Trophoblast cell (in vitro differentiated cells and primary cell): Measurements from ENCODE around the gene PMP22.

ENCODE experiments used
- DNase-seq, 2 donors: peaks; one replicate each; pipeline ENCODE4 v3.0.0-alpha.2; 2016
- H2AFZ ChIP-seq: 2 replicates; pipeline ENCODE4 v1.6.1; 2013; ENCODE audit warnings: low read length, moderate library complexity, mild to moderate bottlenecking; ENCODE audit not compliant: insufficient read depth, poor library complexity
- H2AK5ac ChIP-seq: 2 replicates; pipeline ENCODE4 v1.6.1; 2013; ENCODE audit warnings: mild to moderate bottlenecking, low read length
- H2BK120ac ChIP-seq: 2 replicates; pipeline ENCODE4 v1.6.1; 2013; ENCODE audit warnings: low read length, mild to moderate bottlenecking, moderate library complexity; ENCODE audit not compliant: insufficient read depth, poor library complexity
- H2BK12ac ChIP-seq: 2 replicates; pipeline ENCODE4 v1.6.1; 2013; ENCODE audit warnings: mild to moderate bottlenecking, low read length, moderate library complexity
- H2BK5ac ChIP-seq: 2 replicates; pipeline ENCODE4 v1.6.1; 2013; ENCODE audit warnings: low read length, low read depth, moderate library complexity, mild to moderate bottlenecking; ENCODE audit not compliant: poor library complexity
- H3K14ac ChIP-seq: 2 replicates; pipeline ENCODE4 v1.6.1; 2013; ENCODE audit warnings: mild to moderate bottlenecking, low read length
- H3K18ac ChIP-seq: 2 replicates; pipeline ENCODE4 v1.6.1; 2013; ENCODE audit warnings: mild to moderate bottlenecking, low read length
- H3K23ac ChIP-seq: 2 replicates; pipeline ENCODE4 v1.6.1; 2013; ENCODE audit warnings: low read length
- H3K27ac ChIP-seq: 2 replicates; pipeline ENCODE4 v1.5.1; 2013; ENCODE audit warnings: low read depth, mild to moderate bottlenecking, inconsistent platforms, low read length, moderate library complexity
- H3K27me3 ChIP-seq: 2 replicates; pipeline ENCODE4 v1.6.1; 2013; ENCODE audit warnings: inconsistent platforms, mild to moderate bottlenecking, low read length, moderate library complexity; ENCODE audit not compliant: insufficient read depth
- H3K36me3 ChIP-seq, 2 experiments: 1 replicate in 1 of 2; 2 replicates in 1 of 2; pipeline ENCODE4 v1.6.1; 2013; ENCODE audit warnings: low read length in 2 of 2, mild to moderate bottlenecking in 2 of 2, moderate library complexity in 1 of 2; ENCODE audit not compliant: insufficient read depth in 2 of 2, control insufficient read depth in 1 of 2
- H3K4ac ChIP-seq: 2 replicates; pipeline ENCODE4 v1.6.1; 2013; ENCODE audit warnings: low read depth, mild to moderate bottlenecking, low read length, moderate library complexity
- H3K4me1 ChIP-seq, 2 experiments: 1 replicate in 1 of 2; 2 replicates in 1 of 2; pipeline ENCODE4 v1.6.1; 2013; ENCODE audit warnings: low read length in 2 of 2, mild to moderate bottlenecking in 2 of 2, moderate library complexity in 1 of 2; ENCODE audit not compliant: insufficient read depth in 2 of 2, control insufficient read depth in 1 of 2
- H3K4me2 ChIP-seq: 2 replicates; pipeline ENCODE4 v1.6.1; 2013; ENCODE audit warnings: inconsistent platforms, mild to moderate bottlenecking, low read length, moderate library complexity
- H3K4me3 ChIP-seq: 2 replicates; pipeline ENCODE4 v1.5.1; 2013; ENCODE audit warnings: mild to moderate bottlenecking, low read depth, low read length, inconsistent platforms
- H3K79me1 ChIP-seq: one replicate; pipeline ENCODE4 v1.6.1; 2013; ENCODE audit warnings: low read length
- H3K79me2 ChIP-seq: 2 replicates; pipeline ENCODE4 v1.6.1; 2013; ENCODE audit warnings: low read length, mild to moderate bottlenecking; ENCODE audit not compliant: control insufficient read depth, insufficient read depth, poor library complexity
- H3K9ac ChIP-seq: 2 replicates; pipeline ENCODE4 v1.6.1; 2013; ENCODE audit warnings: mild to moderate bottlenecking, low read length
- H3K9me3 ChIP-seq: 2 replicates; pipeline ENCODE4 v1.6.1; 2013; ENCODE audit warnings: low read depth, mild to moderate bottlenecking, control low read depth, inconsistent platforms, low read length; ENCODE audit not compliant: insufficient read depth
- H4K12ac ChIP-seq: 2 replicates; pipeline ENCODE4 v1.6.1; 2013; ENCODE audit warnings: low read depth, mild to moderate bottlenecking, low read length, moderate library complexity
- H4K8ac ChIP-seq: 2 replicates; pipeline ENCODE4 v1.6.1; 2013; ENCODE audit warnings: low read depth, mild to moderate bottlenecking, low read length, moderate library complexity
- H4K91ac ChIP-seq: one replicate; pipeline ENCODE4 v1.6.1; 2013; ENCODE audit warnings: low read depth, mild to moderate bottlenecking, low read length, moderate library complexity
- WGBS: extraction: QIAGEN DNeasy Blood & Tissue Kit; methylation state at CpG from one replicate; pipeline ENCODE4 v1.1.7; 2013; ENCODE audit warnings: missing lambda C conversion rate; ENCODE audit not compliant: insufficient read length, insufficient coverage; ENCODE audit errors: extremely low coverage; 5-methylcytosine and 5-hydroxymethylcytosine counted together

PMP22 gene

DNA sequence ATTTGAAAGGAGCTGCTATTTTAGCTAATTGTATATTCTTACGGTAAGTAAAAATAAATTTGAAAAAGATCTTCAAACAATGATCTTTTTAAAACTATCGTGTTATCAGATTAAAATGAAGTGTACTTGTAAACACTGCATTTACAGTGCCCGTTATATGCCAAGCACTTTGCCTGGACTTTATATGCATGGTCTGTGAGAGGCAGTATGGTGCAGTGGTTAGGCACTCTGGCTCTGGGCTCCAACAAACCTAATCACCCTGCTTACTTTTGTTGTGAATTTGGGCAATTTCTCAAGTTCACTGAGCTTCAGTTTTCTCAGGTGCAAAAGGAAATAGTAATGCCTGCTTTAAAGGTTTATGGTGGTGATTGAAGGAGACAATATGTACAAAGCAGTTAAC is 1.4 kb downstream of the PMP22 start:
- Histone ChIP-seq H4K12ac (no peak overlapping the region), H2AFZ (no peak overlapping the region), H3K4ac (no peak overlapping the region), H3K9me3 (no peaks in the 10 kb centered on the region), H3K4me1 (peaks cover 4 to 16% of the 10 kb centered on the region in 2 experiments), H4K91ac (no peak overlapping the region), H3K27ac (no peak overlapping the region), H3K4me3 (no peak overlapping the region), H3K18ac (no peak overlapping the region), H2BK5ac (no peak overlapping the region), H3K4me2 (no peak overlapping the region), H2BK12ac (no peak overlapping the region), H2AK5ac (no peak overlapping the region), H3K23ac (no peak overlapping the region), H2BK120ac (no peak overlapping the region), H4K8ac (no peak overlapping the region), H3K27me3 (no peaks in the 10 kb centered on the region), H3K79me2 (peaks cover 7% of the 10 kb centered on the region), H3K14ac (no peak overlapping the region), H3K79me1 (peaks cover 17% of the 10 kb centered on the region), H3K36me3 (peaks cover 4 to 6% of the 10 kb centered on the region in 2 experiments), H3K9ac (no peak overlapping the region)
- no peak for DNase-seq
- no CpG with 5 or more reads among the region's 3 CpGs for WGBS

DNA sequence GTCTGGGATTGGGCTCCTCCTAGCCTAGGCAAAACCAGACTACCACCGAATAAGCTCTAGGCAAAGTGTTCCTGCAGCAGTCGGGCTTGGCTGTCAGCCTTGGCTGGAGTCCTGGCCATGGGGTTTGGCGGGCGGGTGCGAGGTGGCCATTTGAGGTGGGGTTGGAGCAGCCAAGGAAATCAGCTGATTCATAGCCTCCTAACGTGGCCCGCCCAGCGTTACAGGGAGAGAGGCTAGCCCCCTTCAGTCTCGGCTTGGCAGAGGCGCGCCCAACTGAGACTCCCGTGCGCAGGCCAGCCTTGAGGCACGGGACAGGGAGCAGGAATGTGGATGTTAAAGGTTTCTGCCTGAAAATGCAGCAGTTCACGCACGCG is 1.9 kb downstream of the PMP22 start:
- H3K36me3 ChIP-seq = peaks cover 7 to 8% of the 10 kb centered on the region in 2 experiments
- no peak overlapping the region for H2AK5ac ChIP-seq
- H4K8ac ChIP-seq = no peak overlapping the region
- no peaks in the 10 kb centered on the region for H3K9me3 ChIP-seq
- H2BK5ac ChIP-seq = no peak overlapping the region
- no peak overlapping the region for H3K23ac ChIP-seq
- peak overlapping the region; percentile 25 for H2BK120ac ChIP-seq
- no peaks in the 10 kb centered on the region for H3K27me3 ChIP-seq
- peak overlapping the region; percentile 69 for H3K4me3 ChIP-seq
- peak overlapping the region; percentile 60 for H4K91ac ChIP-seq
- H3K79me1 ChIP-seq = peaks cover 17% of the 10 kb centered on the region
- peaks cover 4 to 16% of the 10 kb centered on the region in 2 experiments for H3K4me1 ChIP-seq
- H3K14ac ChIP-seq = peak overlapping the region; percentile 33
- H3K4ac ChIP-seq = no peak overlapping the region
- H4K12ac ChIP-seq = no peak overlapping the region
- no peak overlapping the region for H2AFZ ChIP-seq
- H3K9ac ChIP-seq = peak overlapping the region; percentile 48
- H2BK12ac ChIP-seq = no peak overlapping the region
- peak; percentile 40 to 63 for DNase-seq
- H3K79me2 ChIP-seq = peaks cover 7% of the 10 kb centered on the region
- H3K27ac ChIP-seq = no peak overlapping the region
- peak overlapping the region; percentile 94 for H3K4me2 ChIP-seq
- H3K18ac ChIP-seq = peak overlapping the region; percentile 15
- WGBS = no CpG with 5 or more reads among the region's 17 CpGs

DNA sequence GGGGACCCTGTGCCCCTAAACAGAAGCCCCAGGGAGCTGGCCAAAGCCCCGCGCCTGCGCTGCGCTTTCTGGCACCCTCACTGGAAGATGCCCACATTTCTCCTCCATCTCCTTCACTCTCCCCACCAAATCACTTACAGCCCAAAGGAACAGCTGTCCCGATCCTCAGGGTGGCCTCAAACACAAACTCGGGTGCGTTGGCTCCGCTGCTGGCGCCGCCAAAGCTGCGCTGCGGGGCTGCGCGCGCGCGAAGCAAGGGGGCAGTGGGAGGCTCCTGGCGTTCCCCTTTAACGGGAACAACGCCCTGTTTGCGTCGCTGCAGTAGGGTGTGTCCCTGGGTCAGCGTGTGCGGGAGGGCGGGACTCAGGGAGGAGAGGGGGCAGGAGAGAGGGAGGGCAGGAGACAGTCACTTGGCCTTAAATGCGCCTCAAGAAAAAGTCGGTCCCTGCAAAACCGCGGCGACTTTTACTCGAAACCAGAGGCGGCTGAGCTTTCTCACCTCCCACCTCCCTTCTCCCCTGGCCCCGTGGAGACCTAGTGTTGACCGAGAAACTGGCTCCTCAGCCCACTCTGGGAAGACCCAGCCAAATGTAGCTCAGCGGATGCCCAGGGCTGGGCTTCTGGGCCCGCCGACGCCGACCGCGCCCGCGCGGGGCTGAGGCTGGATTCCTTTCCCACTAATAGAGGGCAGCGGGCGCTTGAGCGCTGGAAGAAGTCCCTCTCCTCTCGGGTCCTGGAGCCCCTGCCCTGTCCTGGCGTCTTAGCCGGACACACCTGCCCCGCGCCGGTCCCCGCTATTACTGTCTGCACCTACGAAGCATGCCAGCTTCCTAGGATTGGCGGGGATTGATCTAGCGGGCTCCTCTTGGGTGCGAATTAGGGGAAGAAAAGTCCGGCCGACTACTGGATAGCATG is 2.6 kb downstream of the PMP22 start:
- peak overlapping the region; percentile 74 for H3K9ac ChIP-seq
- H4K91ac ChIP-seq = peak overlapping the region; percentile 60
- H3K27me3 ChIP-seq = no peaks in the 10 kb centered on the region
- H2BK12ac ChIP-seq = no peak overlapping the region
- H3K79me2 ChIP-seq = peaks cover 7% of the 10 kb centered on the region
- no CpG with 5 or more reads among the region's 60 CpGs for WGBS
- H3K4me2 ChIP-seq = peak overlapping the region; percentile 94
- no peak overlapping the region for H3K14ac ChIP-seq
- H4K12ac ChIP-seq = no peak overlapping the region
- peaks cover 17% of the 10 kb centered on the region for H3K79me1 ChIP-seq
- no peak overlapping the region for H3K23ac ChIP-seq
- no peaks in the 10 kb centered on the region for H3K9me3 ChIP-seq
- peaks cover 4 to 16% of the 10 kb centered on the region in 2 experiments for H3K4me1 ChIP-seq
- peak overlapping the region; percentile 15 for H3K18ac ChIP-seq
- peaks cover 9 to 11% of the 10 kb centered on the region in 2 experiments for H3K36me3 ChIP-seq
- peak overlapping the region; percentile 25 for H2BK120ac ChIP-seq
- no peak overlapping the region for H3K4ac ChIP-seq
- no peak overlapping the region for H2BK5ac ChIP-seq
- peak overlapping the region; percentile 27 for H2AFZ ChIP-seq
- DNase-seq = peak; percentile 32 to 69
- H3K4me3 ChIP-seq = peak overlapping the region; percentile 69
- H4K8ac ChIP-seq = peak overlapping the region; percentile 47
- peak overlapping the region; percentile 7 for H3K27ac ChIP-seq
- H2AK5ac ChIP-seq = no peak overlapping the region

DNA sequence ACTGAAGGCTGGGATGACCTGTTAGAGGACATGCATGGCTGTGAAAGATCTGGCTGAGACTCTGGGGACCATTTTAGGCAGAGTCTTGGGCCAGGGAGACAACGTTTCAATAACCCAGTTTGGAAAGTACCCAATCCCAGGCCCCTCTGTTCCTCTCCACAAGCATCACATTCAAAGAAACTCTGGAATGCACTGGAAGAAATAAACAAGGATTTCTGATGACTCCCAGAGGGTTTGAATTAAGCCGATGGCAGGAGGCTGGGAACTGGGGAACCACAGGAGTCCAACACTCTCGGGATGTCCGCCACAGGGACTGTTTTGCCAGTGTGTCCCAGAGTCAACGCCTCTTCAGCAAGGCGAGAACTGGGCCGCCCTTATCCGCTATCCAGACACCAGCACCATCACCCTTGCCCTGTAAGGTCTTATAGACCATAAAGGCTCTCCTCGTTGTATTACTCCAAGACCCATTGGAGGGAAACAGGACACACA is 3.3 kb downstream of the PMP22 start:
- Histone ChIP-seq H2AFZ (no peak overlapping the region), H4K12ac (no peak overlapping the region), H3K27me3 (no peaks in the 10 kb centered on the region), H3K9me3 (no peaks in the 10 kb centered on the region), H3K4me2 (peak overlapping the region; percentile 94), H3K4ac (no peak overlapping the region), H3K18ac (no peak overlapping the region), H3K4me1 (peaks cover 4 to 18% of the 10 kb centered on the region in 2 experiments), H3K14ac (no peak overlapping the region), H3K79me2 (peaks cover 7% of the 10 kb centered on the region), H2BK120ac (no peak overlapping the region), H2AK5ac (no peak overlapping the region), H2BK5ac (no peak overlapping the region), H3K9ac (peak overlapping the region; percentile 74), H4K91ac (no peak overlapping the region), H4K8ac (no peak overlapping the region), H3K36me3 (peaks cover 9 to 11% of the 10 kb centered on the region in 2 experiments), H3K79me1 (peaks cover 17% of the 10 kb centered on the region), H3K27ac (peak overlapping the region; percentile 50), H3K4me3 (peak overlapping the region; percentile 73), H2BK12ac (no peak overlapping the region), H3K23ac (no peak overlapping the region)
- WGBS = no CpG with 5 or more reads among the region's 9 CpGs
- peak in 1 of 2 donors; percentile 50 for DNase-seq
